H1 (cell line): Measurements from ENCODE around the gene TBC1D20. TPM values are rescaled to one million over a fixed set of nuclear protein-coding genes. Genes with fewer than 3 reads are reported as not detected.

Experiments
- CTCF ChIA-PET: fragments of 300-600 bp; sonication (Branson Sonifier 250); formaldehyde crosslinking; loops from one replicate; lab custom pipeline; 2021; ENCODE audit not compliant: partially characterized antibody; lab: Charles Lee
- POLR2A ChIA-PET: fragments of 300-600 bp; sonication (Branson Sonifier 250); formaldehyde crosslinking; loops from one replicate; lab custom pipeline; 2021; ENCODE audit warnings: inconsistent platforms; ENCODE audit not compliant: partially characterized antibody; lab: Charles Lee
- DNase-seq, 2 experiments: peaks; one replicate each; pipeline versions ENCODE4 v3.0.0 to v3.0.0-alpha.2; 2010 to 2022; ENCODE audit warnings: low spot score in 2 of 2, low read depth in 1 of 2, mixed read lengths in 1 of 2
- FAIRE-seq: peaks from 2 replicates; lab custom pipeline; 2011; peaks lifted over from hg19 to GRCh38; lab: Jason Lieb, UNC
- H2AFZ ChIP-seq: 2 replicates; pipeline ENCODE4 v1.8.1; 2012; ENCODE audit warnings: low read length, inconsistent platforms
- H2AK5ac ChIP-seq: 2 replicates; pipeline ENCODE4 v1.6.1; 2013; ENCODE audit warnings: low read depth, low read length
- H2BK120ac ChIP-seq: replicated peaks from 2 replicates; pipeline ENCODE3; 2013; ENCODE audit warnings: low read depth, low read length, inconsistent platforms
- H2BK12ac ChIP-seq: 2 replicates; pipeline ENCODE4 v1.6.1; 2013; ENCODE audit warnings: low read depth, low read length
- H2BK15ac ChIP-seq: 2 replicates; pipeline ENCODE4 v1.6.1; 2013; ENCODE audit warnings: low read length
- H2BK20ac ChIP-seq: 2 replicates; pipeline ENCODE4 v1.6.1; 2013; ENCODE audit warnings: low read length
- H2BK5ac ChIP-seq: 2 replicates; pipeline ENCODE4 v1.6.1; 2013; ENCODE audit warnings: low read depth, low read length
- H3K14ac ChIP-seq: 2 replicates; pipeline ENCODE4 v1.6.1; 2013; ENCODE audit warnings: inconsistent platforms; ENCODE audit not compliant: insufficient read length
- H3K18ac ChIP-seq: 2 replicates; pipeline ENCODE4 v1.6.1; 2013; ENCODE audit warnings: low read length; ENCODE audit errors: extremely low read depth
- H3K23ac ChIP-seq: 2 replicates; pipeline ENCODE4 v1.6.1; 2013; ENCODE audit warnings: inconsistent platforms; ENCODE audit not compliant: insufficient read length
- H3K23me2 ChIP-seq: 2 replicates; pipeline ENCODE4 v1.6.1; 2013; ENCODE audit warnings: low read depth, low read length
- H3K27ac ChIP-seq: 2 replicates; pipeline ENCODE4 v1.6.1; 2011; ENCODE audit warnings: low read depth, low read length, inconsistent platforms
- H3K27me3 ChIP-seq, 4 experiments: replicated peaks in 1 of 4; 1 replicate in 1 of 4; 2 replicates in 3 of 4; pipeline versions ENCODE4 v1.6.1 to v1.8.1; 2011 to 2013; ENCODE audit warnings: low read length in 3 of 4, mild to moderate bottlenecking in 3 of 4, inconsistent platforms in 2 of 4, mixed read lengths in 2 of 4, moderate library complexity in 1 of 4; ENCODE audit not compliant: control insufficient read depth in 3 of 4, insufficient read depth in 3 of 4; ENCODE audit errors: extremely low read depth in 1 of 4
- H3K36me3 ChIP-seq, 4 experiments: 2 replicates each; pipeline versions ENCODE4 v1.6.1 to v1.8.1; 2011 to 2013; ENCODE audit warnings: mild to moderate bottlenecking in 4 of 4, low read length in 3 of 4, moderate library complexity in 2 of 4, control low read depth in 1 of 4, inconsistent platforms in 1 of 4; ENCODE audit not compliant: insufficient read depth in 4 of 4, control insufficient read depth in 2 of 4
- H3K4ac ChIP-seq: replicated peaks from 2 replicates; pipeline ENCODE3; 2013; ENCODE audit warnings: low read length, low read depth, mixed read lengths, inconsistent platforms; ENCODE audit not compliant: insufficient read length
- H3K4me1 ChIP-seq, 4 experiments: replicated peaks in 1 of 4; 1 replicate in 1 of 4; 2 replicates in 3 of 4; pipeline versions ENCODE4 v1.6.1 to v1.8.1; 2011 to 2013; ENCODE audit warnings: low read length in 3 of 4, inconsistent platforms in 2 of 4, mixed read lengths in 1 of 4; ENCODE audit not compliant: insufficient read depth in 4 of 4, control insufficient read depth in 3 of 4
- H3K4me2 ChIP-seq, 2 experiments: 2 replicates each; pipeline versions ENCODE4 v1.6.1 to v1.8.1; 2011 to 2013; ENCODE audit warnings: low read depth in 2 of 2, low read length in 2 of 2, control low read depth in 1 of 2, inconsistent platforms in 1 of 2, mild to moderate bottlenecking in 1 of 2; ENCODE audit not compliant: insufficient read depth in 1 of 2
- H3K4me3 ChIP-seq, 4 experiments: fragments of 200-600, 300-600 bp in 1 of 4; sonication (generic), shearing (Covaris generic), sonication (Bioruptor Twin) in 1 of 4; 2 replicates each; pipeline versions ENCODE4 v1.5.1 to v1.8.1; 2011 to 2016; ENCODE audit warnings: low read length in 4 of 4, low read depth in 3 of 4, control low read depth in 2 of 4, inconsistent platforms in 2 of 4, mild to moderate bottlenecking in 2 of 4, mixed read lengths in 1 of 4, moderate library complexity in 1 of 4; ENCODE audit not compliant: insufficient read depth in 2 of 4; ENCODE audit errors: extremely low read depth in 1 of 4
- H3K56ac ChIP-seq: replicated peaks from 2 replicates; pipeline ENCODE3; 2013; ENCODE audit warnings: low read depth, mild to moderate bottlenecking, mixed read lengths, low read length, inconsistent platforms; ENCODE audit not compliant: insufficient read length
- H3K79me1 ChIP-seq: 2 replicates; pipeline ENCODE4 v1.6.1; 2013; ENCODE audit warnings: low read depth, low read length, control low read depth
- H3K79me2 ChIP-seq, 2 experiments: 2 replicates each; pipeline versions ENCODE4 v1.6.1 to v1.8.1; 2012 to 2013; ENCODE audit warnings: low read length in 2 of 2, mild to moderate bottlenecking in 2 of 2, inconsistent platforms in 1 of 2; ENCODE audit not compliant: insufficient read depth in 2 of 2, control insufficient read depth in 1 of 2
- H3K9ac ChIP-seq, 4 experiments: replicated peaks in 1 of 4; 1 replicate in 1 of 4; 2 replicates in 3 of 4; pipeline versions ENCODE4 v1.6.1 to v1.8.1; 2011 to 2013; ENCODE audit warnings: low read depth in 3 of 4, low read length in 3 of 4, control low read depth in 2 of 4, mild to moderate bottlenecking in 2 of 4, moderate library complexity in 2 of 4, inconsistent platforms in 1 of 4; ENCODE audit errors: extremely low read depth in 1 of 4
- H3K9me3 ChIP-seq, 2 experiments: 2 replicates each; pipeline versions ENCODE4 v1.6.1 to v1.8.1; 2012 to 2013; ENCODE audit warnings: mild to moderate bottlenecking in 2 of 2, moderate library complexity in 2 of 2, control low read depth in 1 of 2, inconsistent platforms in 1 of 2, low read depth in 1 of 2, low read length in 1 of 2, mixed read lengths in 1 of 2; ENCODE audit not compliant: insufficient read depth in 2 of 2
- H4K20me1 ChIP-seq, 2 experiments: replicated peaks in 1 of 2; 2 replicates each; pipeline versions ENCODE3 to v1.8.1; 2011 to 2013; ENCODE audit warnings: inconsistent platforms in 2 of 2, low read length in 2 of 2, mild to moderate bottlenecking in 1 of 2; ENCODE audit not compliant: insufficient read depth in 2 of 2, control insufficient read depth in 1 of 2
- H4K5ac ChIP-seq: 2 replicates; pipeline ENCODE4 v1.6.1; 2013; ENCODE audit warnings: low read length, low read depth, mixed read lengths, inconsistent platforms; ENCODE audit not compliant: insufficient read length
- H4K8ac ChIP-seq: 2 replicates; pipeline ENCODE4 v1.8.0; 2013; ENCODE audit warnings: mild to moderate bottlenecking, moderate library complexity, low read length, inconsistent platforms; ENCODE audit not compliant: insufficient read depth; ENCODE audit errors: extremely low read depth
- H4K91ac ChIP-seq: replicated peaks from 2 replicates; pipeline ENCODE3; 2013; ENCODE audit warnings: low read length, mixed read lengths, inconsistent platforms; ENCODE audit not compliant: insufficient read length
- CREB1 ChIP-seq: IDR thresholded peaks from 2 replicates; pipeline ENCODE4 v1.6.1; 2012; ENCODE audit warnings: inconsistent platforms
- CTBP2 ChIP-seq: IDR thresholded peaks from 2 replicates; pipeline ENCODE4 v1.7.0; 2011; ENCODE audit warnings: borderline replicate concordance, mild to moderate bottlenecking, moderate library complexity, mixed read lengths, low read length; ENCODE audit not compliant: insufficient read depth, insufficient read length
- EGR1 ChIP-seq: IDR thresholded peaks from 2 replicates; pipeline ENCODE4 v1.6.1; 2011; ENCODE audit warnings: low read depth, low read length, borderline replicate concordance
- EZH2 ChIP-seq: fragments of 200-600 bp; sonication (generic); IDR thresholded peaks from 2 replicates; pipeline ENCODE4 v1.7.1; 2012; ENCODE audit warnings: low read depth, mild to moderate bottlenecking, moderate library complexity, low read length, inconsistent platforms; ENCODE audit not compliant: severe bottlenecking
- JUN ChIP-seq: IDR thresholded peaks from 2 replicates; pipeline ENCODE4 v1.6.1; 2011; ENCODE audit warnings: low read depth, mild to moderate bottlenecking, improper control_type of control experiment, low read length
- KDM4A ChIP-seq: IDR thresholded peaks from one replicate; pipeline ENCODE4 v1.7.1; 2012; ENCODE audit warnings: low read depth, mild to moderate bottlenecking, moderate library complexity, low read length, inconsistent platforms; ENCODE audit not compliant: severe bottlenecking
- MAFK ChIP-seq: IDR thresholded peaks from 2 replicates; pipeline ENCODE4 v1.6.1; 2012; ENCODE audit warnings: low read depth, mild to moderate bottlenecking, improper control_type of control experiment, low read length
- NANOG ChIP-seq: IDR thresholded peaks from 2 replicates; pipeline ENCODE4 v1.6.1; 2011; ENCODE audit warnings: low read length, low read depth, mild to moderate bottlenecking, inconsistent platforms; ENCODE audit not compliant: insufficient read depth, poor library complexity, severe bottlenecking
- SP4 ChIP-seq: IDR thresholded peaks from 2 replicates; pipeline ENCODE4 v1.6.1; 2012; ENCODE audit warnings: low read length, inconsistent platforms
- TAF7 ChIP-seq: optimal IDR thresholded peaks from 2 replicates; pipeline ENCODE3; 2011; ENCODE audit warnings: low read depth, mild to moderate bottlenecking, inconsistent platforms, low read length, moderate library complexity, borderline replicate concordance
- WGBS, 2 experiments: shearing (Covaris generic) in 1 of 2; methylation state at CpG; one replicate each; pipeline versions ENCODE4 v1.1.6 to v1.1.7; 2013 to 2015; ENCODE audit warnings: low lambda C conversion rate in 2 of 2, mixed read lengths in 2 of 2, inconsistent platforms in 1 of 2, low coverage in 1 of 2, missing lambda C conversion rate in 1 of 2; ENCODE audit not compliant: insufficient replicate concordance in 2 of 2, insufficient coverage in 1 of 2, insufficient read length in 1 of 2; ENCODE audit errors: extremely low coverage in 1 of 2, missing lambda C conversion rate in 1 of 2; 5-methylcytosine and 5-hydroxymethylcytosine counted together
- polyA plus RNA-seq, 7 experiments: library from polyadenylated mRNA; depleted of rRNA in 3 of 7; stranded (reverse) in 5 of 7; unstranded in 2 of 7; fragments of >200 nt in 5 of 7; fragments of 200-250 nt in 2 of 7; gene quantifications; 1 replicate in 5 of 7; 2 replicates in 1 of 7; 4 replicates in 1 of 7; pipeline versions ENCODE4 v1.2.1 to v1.2.3, GENCODE V29; 2011 to 2013; ENCODE audit warnings: missing spikeins in 2 of 7, mixed read lengths in 2 of 7
- total RNA-seq: library from RNA; stranded (reverse); fragmentation: NEBNext Ultra II Directional; extraction: Animal tissue kit (Norgen Biotek cat#: 25700); gene quantifications from 2 replicates; pipeline ENCODE4 v1.2.1, GENCODE V29; 2021
- TF ChIP-seq, protein P1 (sequence below): IDR thresholded peaks from 2 replicates; pipeline ENCODE4 v1.6.1; 2012; ENCODE audit warnings: inconsistent platforms
- TF ChIP-seq, protein P2 (sequence below): IDR thresholded peaks from 2 replicates; pipeline ENCODE4 v1.6.1; 2012; ENCODE audit warnings: inconsistent platforms

Gene TBC1D20
- total and polyA plus RNA-seq, 2 of the 8 experiments (the other 6 are each of a cell fraction or from before 2014, with no cell fraction given): 14.5 to 17.1 TPM

DNA sequence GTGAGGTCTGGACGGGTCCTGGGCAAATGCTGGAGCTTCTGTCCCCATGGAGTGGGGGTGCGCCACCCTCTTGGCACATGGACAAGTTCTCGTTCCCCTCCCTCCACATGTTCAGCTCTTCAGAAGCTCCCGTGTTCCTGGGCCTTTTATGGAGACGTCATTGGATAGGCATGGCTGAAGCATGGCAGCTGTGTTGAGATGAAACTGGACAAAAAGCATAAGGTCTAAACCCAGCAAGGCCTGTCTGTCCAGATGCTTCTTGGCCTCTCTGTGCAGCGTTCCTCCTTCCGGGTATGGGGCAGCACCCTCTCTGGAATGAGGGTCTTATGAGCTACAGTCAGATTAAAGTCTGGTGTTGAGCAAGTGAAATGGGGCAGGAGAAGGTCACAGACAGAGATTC lies 26.8 kb downstream of the TBC1D20 start:
- no peaks in the 10 kb centered on the region for H3K79me2 ChIP-seq
- H4K20me1 ChIP-seq: peaks cover 5 to 37% of the 10 kb centered on the region in 2 experiments
- no peaks in the 10 kb centered on the region for H3K9me3 ChIP-seq
- no peak overlapping the region for H2BK20ac ChIP-seq
- no peak overlapping the region for H3K27ac ChIP-seq
- H3K4me2 ChIP-seq: no peak overlapping the region
- H3K4me3 ChIP-seq: no peak overlapping the region
- no peak overlapping the region for H3K23ac ChIP-seq
- WGBS, 2 experiments: 90% methylated on average over 7 of the region's 7 CpGs; no CpG with 5 or more reads in 1 of the 2 experiments
- no peak overlapping the region for H2AFZ ChIP-seq
- no peak overlapping the region for H3K56ac ChIP-seq
- H2BK12ac ChIP-seq: no peak overlapping the region
- no peaks in the 10 kb centered on the region for H3K79me1 ChIP-seq
- no peak overlapping the region for H3K14ac ChIP-seq
- H2BK120ac ChIP-seq: no peak overlapping the region
- no peaks in the 10 kb centered on the region for H3K23me2 ChIP-seq
- H3K18ac ChIP-seq: no peak overlapping the region
- H4K91ac ChIP-seq: no peak overlapping the region
- DNase-seq (no peak), FAIRE-seq (no peak)
- H2BK15ac ChIP-seq: no peak overlapping the region
- peaks cover 11 to 44% (median 25%) of the 10 kb centered on the region in 4 experiments; a peak in 7 of 8 replicates for H3K36me3 ChIP-seq
- peaks cover 0 to 11% (median 3%) of the 10 kb centered on the region in 4 experiments; a peak in 4 of 7 replicates for H3K27me3 ChIP-seq
- H2AK5ac ChIP-seq: no peak overlapping the region
- ChIA-PET CTCF (interaction anchor here (0.9 to 4.1 kb wide), 7 partner anchors 14 to 303 kb away, joined by 3 to 17 read pairs (median 5); no protein-coding TSS in a partner anchor), POLR2A (interaction anchor here (1.1 to 1.5 kb wide), 4 partner anchors 8 to 28 kb away, joined by 3 to 9 read pairs (median 4); partner anchors contain the start of gene RBCK1)
- H2BK5ac ChIP-seq: no peak overlapping the region
- no peak overlapping the region for H3K4ac ChIP-seq
- peaks cover 0 to 13% (median 5%) of the 10 kb centered on the region in 4 experiments; a peak in 6 of 7 replicates for H3K4me1 ChIP-seq
- H3K9ac ChIP-seq: no peak overlapping the region
- H4K8ac ChIP-seq: no peak overlapping the region
- H4K5ac ChIP-seq: no peak overlapping the region
- TF ChIP-seq, protein P1, sequence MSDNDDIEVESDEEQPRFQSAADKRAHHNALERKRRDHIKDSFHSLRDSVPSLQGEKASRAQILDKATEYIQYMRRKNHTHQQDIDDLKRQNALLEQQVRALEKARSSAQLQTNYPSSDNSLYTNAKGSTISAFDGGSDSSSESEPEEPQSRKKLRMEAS: no peak
- TF ChIP-seq MAFK: no peak
- no peak for TF ChIP-seq CREB1
- TF ChIP-seq NANOG: no peak
- TF ChIP-seq, protein P2, sequence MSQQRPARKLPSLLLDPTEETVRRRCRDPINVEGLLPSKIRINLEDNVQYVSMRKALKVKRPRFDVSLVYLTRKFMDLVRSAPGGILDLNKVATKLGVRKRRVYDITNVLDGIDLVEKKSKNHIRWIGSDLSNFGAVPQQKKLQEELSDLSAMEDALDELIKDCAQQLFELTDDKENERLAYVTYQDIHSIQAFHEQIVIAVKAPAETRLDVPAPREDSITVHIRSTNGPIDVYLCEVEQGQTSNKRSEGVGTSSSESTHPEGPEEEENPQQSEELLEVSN: no peak
- no peak for TF ChIP-seq JUN
- TF ChIP-seq SP4: no peak
- no peak for TF ChIP-seq KDM4A
- TF ChIP-seq EGR1: no peak
- TF ChIP-seq EZH2: no peak
- TF ChIP-seq TAF7: no peak
- no peak for TF ChIP-seq CTBP2
